HG03432 (cell line): ENCODE measurements around the gene SSBP1.
A peak's percentile ranks its signal among the peaks of the same experiment; 100 is the strongest.
"Not testable (repeated sequence)": the region's sequence is repeated elsewhere in the genome, so short reads cannot be mapped to it uniquely, and the experiment has no call there.

ENCODE experiments used
- ATAC-seq: cut with Tn5 transposase; IDR thresholded peaks from one replicate; pipeline ENCODE4 v1.9.1; 2021; ENCODE audit warnings: mild to moderate bottlenecking, moderate library complexity; ENCODE audit not compliant: unreplicated experiment

SSBP1 gene

DNA sequence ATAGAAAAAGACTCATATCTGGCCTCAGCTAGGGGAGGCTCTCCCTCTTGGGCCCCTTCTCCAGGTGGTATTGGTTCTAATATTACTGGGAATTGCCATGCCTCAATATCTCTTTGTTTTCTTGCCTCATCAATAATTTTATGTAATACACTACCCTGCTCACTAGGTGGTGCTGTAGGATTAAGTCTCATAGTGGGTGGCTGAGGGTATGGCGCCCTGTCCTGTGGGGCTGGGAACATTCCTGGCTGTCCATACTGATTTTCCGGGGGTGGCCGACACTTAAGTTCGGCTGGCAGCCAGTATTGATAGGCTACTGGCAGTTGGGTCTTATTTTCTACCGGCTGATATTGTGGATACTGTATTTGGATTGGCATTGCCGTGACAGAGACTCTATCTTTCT lies 16.8 kb downstream of the SSBP1 start:
- no peak for ATAC-seq

DNA sequence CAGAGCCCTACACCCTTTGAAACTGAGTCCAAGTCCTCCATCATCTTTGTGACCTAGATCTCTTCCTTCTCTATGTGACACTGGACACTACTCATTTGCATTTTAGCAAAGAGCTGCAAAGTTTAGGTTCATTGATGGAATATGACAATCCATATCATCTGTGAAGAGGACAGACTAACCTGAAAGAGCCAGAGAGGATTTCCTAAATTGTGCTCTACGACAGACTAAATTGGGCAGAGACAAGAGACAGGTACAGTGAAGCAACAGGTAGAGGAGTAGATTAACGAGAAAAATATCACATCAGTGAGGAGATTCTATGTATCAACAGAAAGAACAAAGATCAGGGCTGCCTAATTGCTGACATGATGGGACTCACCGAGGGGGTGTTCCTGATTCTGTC lies 25.6 kb downstream of the SSBP1 start, which contains the start of gene TAS2R3:
Gene TAS2R3 (plus strand): TSS at position 301 of the 400 bp plus-strand sequence. CDS start 62 bp downstream, at position 363.
- ATAC-seq = no peak

DNA sequence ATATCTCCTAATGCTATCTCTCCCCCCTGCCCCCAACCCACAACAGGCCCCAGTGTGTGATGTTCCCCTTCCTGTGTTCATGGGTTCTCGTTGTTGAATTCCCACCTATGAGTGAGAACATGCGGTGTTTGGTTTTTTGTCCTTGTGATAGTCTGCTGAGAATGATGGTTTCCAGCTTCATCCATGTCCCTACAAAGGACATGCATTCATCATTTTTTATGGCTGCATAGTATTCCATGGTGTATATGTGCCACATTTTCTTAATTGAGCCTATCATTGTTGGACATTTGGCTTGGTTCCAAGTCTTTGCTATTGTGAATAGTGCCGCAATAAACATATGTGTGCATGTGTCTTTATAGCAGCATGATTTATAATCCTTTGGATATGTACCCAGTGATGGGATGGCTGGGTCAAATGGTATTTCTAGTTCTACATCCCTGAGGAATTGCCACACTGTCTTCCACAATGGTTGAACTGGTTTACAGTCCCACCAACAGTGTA lies 32.0 kb downstream of the SSBP1 start:
- ATAC-seq = not testable (repeated sequence)

DNA sequence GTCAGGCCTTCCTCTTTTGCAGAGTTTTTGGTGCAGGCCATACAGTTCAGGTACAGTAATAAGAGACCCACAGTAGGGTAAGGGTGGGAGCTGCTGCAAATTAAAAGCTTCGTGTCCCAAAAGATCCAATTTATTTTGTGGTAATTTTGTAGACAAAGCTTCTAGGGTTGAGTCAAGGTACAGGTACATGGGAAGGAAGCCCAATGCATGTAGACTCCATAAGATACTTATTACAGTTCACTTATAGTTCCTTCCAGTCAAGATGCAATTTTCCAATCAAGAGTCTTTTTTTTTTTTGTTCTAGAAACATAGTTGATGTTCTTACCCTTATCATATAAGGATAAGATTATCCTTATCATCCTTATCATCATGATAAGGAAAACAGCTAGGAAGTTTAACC lies 38.2 kb downstream of the SSBP1 start, which contains the start of gene TAS2R4:
Gene TAS2R4 (plus strand): TSS at position 301 of the 400 bp plus-strand sequence. CDS start 1,815 bp downstream, outside the sequence.
- ATAC-seq = no peak

DNA sequence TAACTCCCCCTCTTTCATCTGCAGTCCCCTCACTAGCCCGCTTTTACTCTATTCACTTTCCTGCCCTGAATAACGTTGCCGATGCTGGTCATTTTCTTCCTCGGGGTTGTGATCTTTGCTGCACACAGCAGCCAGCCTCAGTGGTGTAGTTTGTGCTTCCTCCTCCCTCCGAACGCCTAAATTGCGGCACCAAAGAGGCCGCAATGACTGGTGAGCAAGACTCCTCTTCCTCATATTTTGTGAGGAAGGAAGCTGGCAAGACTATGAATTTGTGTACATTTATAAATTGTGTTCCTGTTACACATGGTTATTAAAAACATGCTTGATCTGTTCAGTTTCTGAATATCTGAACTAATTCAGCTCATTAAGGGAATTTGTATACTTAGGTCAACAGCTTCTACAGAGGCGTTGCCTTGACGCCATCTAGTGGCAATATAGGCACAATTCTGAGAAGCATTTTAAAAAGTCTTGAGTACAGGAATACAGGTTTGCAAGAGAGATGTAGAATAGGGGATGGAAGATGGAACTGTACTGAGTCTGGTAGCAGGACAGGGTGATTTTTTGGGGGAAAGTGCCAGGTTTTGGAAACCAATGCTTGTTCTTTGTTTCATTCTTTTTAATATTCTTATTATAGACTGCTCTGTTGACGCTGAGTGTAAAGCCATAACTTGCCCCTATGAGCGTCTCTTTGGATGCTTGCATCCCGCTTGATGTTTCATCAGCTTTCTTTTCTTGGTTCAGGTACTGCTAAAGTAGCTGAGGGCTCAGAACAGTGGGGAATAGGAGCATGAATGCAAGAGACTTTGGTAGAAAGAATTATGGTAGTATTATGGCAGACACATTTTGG lies 47.8 kb downstream of the SSBP1 start:
- ATAC-seq = peak; percentile 80

DNA sequence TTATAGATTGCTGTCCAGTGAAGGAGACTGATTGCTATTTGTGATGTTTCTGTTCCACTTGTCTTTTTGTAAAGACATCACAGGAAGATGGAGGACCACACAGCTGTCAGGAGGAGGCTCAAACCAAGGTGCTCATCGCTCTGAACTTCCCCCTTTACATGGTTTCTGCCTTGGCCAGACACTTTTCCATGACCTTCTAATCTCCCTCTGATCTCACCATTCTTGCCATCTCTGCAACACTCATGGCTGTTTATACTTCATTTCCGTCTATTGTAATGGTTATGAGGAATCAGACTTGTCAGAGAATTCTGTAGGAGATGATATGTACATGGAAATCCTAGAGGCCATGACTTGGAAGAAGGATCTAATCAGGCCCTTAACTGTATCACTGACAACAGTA lies 50.1 kb downstream of the SSBP1 start:
- no peak for ATAC-seq

DNA sequence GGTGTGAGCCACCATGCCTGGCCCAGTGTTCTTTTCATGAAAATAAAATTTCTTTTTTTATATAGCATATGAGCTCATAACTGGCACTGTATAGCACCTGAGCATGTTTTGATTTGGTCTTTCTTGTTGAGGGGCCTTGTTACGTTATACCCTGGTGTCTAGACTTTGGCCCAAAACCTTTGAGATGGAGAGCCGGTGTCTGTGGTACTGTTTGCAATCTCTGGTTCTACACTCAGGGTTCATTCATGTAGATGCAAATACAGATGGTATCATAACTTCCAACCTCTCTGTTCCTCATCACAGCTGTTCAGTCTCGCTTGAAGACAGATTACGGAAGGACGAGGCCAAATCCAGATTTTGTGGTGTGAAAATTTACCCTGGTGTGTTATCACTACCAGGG lies 51.8 kb downstream of the SSBP1 start, which contains the start of gene TAS2R5:
Gene TAS2R5 (plus strand): TSS at position 301 of the 400 bp plus-strand sequence. CDS start 145 bp downstream, outside the sequence.
- no peak for ATAC-seq

DNA sequence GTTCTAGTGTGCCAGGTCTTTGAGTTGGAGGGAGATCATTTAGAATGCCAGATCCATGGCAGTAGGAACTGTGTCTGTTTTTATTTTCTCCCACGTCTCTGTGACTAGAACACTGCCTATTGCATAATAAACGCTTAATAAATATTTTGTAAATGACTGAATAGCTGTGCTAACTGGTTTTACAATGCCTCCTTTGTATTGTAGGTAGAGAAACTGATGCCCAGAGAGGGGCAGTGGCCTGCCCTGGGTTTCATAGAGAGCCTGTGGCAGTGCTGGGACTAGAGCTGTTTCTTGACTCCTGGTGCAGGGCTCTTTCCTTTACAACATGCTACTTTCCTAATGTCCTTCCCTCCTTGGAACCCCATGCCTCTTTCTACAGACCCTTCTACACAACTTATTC lies 54.4 kb downstream of the SSBP1 start:
- ATAC-seq = no peak
